Stimulated activated CD8-positive, alpha-beta memory T cell treated with anti-CD3 and anti-CD28 coated beads, Interleukin-4, amount 100 ng/mL, for 1 hour (primary cell): ENCODE results near the gene OR13J1.

ENCODE experiments used
- DNase-seq, 2 donors: peaks; one replicate each; pipeline ENCODE4 v3.0.0-alpha.2; 2020; ENCODE audit warnings: low read depth in 2 of 2, low spot score in 1 of 2

The OR13J1 gene

DNA sequence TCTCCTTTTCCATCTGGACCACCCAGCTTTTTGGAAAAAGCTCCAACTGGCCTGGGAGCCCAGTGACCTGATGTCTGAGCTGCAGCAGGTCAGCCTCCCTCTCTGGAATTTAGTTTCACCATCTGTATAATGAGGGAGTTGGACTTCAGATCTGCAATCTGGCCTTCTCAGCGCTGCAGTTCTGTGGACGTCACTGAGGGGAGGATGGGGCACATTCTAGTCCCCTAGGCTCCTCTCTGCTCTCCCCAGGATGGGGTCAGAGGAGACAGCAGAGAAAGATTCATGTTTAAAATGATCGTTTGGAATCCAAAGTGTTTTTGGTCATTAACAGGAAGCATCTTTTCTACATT lies 10.2 kb downstream of the OR13J1 start:
- no peak for DNase-seq

- no peak for DNase-seq
These were observed 10.8 kb downstream of the OR13J1 start for GRCh38 chr9:35859310-35859989.

DNA sequence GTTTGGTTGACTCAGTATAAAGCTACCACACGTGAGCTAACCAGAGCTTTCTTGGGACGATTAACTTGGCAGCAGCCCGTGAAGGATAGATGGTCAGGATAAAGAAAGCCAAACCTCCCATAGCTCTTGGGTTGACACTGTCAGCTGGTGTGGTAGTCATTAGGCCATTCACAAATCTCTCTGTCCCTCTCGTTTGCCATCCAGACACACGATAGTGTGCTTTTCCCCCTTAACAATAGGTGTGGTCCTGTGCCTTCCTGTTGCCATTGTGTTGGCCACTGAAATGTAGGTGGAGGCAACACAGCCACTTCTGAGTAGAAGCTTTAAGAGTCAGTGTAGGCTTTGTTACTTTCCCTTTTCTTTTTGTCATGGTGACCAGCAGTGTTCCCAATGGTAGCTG lies 11.7 kb downstream of the OR13J1 start:
- DNase-seq: no peak

DNA sequence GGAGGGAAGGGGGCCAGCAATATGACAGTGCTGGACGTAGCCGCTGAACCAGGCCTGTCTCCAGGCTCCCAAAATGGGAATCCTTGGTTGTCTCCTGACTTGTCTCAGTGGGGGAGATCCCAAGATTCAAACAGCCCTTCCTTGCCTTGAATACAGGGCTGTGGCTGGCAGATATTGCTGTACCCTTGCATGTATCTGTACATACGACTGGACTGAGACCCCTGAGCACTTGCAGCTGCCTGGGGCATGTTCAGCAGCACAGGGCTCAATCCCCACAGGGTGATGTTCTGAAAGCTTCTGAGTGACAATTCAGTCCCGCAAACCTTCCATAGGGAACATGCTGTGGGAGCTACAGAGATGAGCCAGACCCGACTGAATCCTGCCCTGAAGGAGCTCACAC lies 13.3 kb downstream of the OR13J1 start:
- DNase-seq: no peak

DNA sequence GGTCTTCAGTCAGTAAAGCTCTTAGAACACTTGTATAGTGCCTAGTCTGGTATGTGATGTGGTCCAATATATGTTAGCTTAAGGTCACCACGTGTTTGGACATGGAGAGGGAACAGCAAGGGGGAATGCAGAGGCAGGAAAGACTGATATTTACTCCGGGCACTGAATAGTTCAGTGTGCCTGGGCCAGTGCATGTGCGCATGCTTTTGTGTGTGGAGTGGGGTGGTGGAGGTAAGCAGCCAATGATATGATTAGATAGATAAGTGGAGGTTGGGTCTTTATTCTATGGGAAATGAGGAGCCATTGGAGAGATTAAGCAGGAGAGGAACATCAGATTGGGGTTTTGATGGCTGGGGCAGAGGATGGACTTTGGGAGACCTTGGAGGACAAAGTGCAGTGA lies 14.0 kb downstream of the OR13J1 start:
- no peak for DNase-seq

GRCh38 chr9:35854091-35854762 lies 16.0 kb downstream of the OR13J1 start:
- no peak for DNase-seq

DNA sequence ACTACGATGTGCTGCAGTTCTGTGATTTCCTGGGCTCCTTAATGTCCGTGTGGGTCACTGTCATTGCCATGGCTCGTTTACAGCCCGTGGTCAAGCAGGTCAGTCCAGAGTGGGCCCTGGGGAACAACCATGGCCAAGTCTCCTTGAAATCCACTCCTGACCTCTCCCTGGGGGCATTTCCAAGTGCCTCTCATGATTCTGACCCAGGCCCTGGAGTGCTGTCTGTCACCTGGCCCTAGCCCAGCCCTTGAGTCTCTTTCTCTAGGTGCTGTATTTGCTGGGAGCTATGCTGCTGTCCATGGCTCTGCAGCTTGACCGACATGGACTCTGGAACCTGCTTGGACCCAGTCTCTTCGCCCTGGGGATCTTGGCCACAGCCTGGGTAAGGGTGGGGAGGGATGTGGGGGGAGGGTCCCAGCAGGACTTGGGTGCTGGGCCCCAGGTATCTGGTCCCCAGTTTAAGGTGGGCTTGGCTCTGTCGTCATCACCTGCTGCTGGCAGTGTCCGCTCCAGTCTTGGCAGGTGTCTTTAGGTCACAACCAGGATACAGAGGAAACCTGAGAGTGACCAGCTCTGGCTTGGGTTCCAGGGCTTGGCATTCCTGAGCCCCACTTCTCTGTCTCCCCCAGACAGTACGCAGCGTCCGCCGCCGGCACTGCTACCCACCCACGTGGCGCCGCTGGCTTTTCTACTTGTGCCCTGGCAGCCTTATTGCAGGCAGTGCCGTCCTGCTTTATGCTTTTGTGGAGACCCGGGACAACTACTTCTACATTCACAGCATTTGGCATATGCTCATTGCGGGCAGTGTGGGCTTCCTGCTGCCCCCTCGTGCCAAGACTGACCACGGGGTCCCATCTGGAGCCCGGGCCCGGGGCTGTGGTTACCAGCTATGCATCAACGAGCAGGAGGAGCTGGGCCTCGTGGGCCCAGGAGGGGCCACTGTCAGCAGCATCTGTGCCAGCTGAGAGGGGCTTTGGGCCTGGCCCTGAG lies 17.0 kb downstream of the OR13J1 start:
- DNase-seq: no peak

GRCh38 chr9:35852267-35852815 lies 17.9 kb downstream of the OR13J1 start:
- DNase-seq: no peak

- no peak for DNase-seq
These were observed 22.2 kb downstream of the OR13J1 start for GRCh38 chr9:35847792-35848572.

GRCh38 chr9:35845824-35846771 lies 24.1 kb downstream of the OR13J1 start:
- DNase-seq: no peak

GRCh38 chr9:35844628-35845270 lies 25.5 kb downstream of the OR13J1 start:
- no peak for DNase-seq

DNA sequence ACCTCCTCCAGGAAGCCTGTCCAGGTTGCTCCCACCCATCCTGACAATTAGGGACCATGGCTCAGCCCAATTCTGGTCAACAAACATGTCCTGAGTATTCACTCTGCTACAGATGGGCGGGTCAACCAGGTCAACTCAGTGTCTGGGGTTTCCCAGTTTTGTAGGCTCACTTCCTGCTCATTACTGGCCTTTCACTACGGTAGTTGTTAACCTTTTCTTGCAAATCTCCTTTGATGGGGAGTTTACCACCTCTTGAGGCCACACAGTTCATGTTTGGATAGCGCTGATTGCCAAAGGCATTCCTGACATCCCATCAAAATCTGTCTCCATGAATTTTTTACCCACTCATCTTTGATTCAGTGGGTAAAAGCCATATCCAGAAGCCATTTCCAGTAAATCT lies 27.4 kb downstream of the OR13J1 start:
- DNase-seq: no peak

- no peak for DNase-seq
These were observed 28.0 kb downstream of the OR13J1 start for GRCh38 chr9:35842020-35842745.

DNA sequence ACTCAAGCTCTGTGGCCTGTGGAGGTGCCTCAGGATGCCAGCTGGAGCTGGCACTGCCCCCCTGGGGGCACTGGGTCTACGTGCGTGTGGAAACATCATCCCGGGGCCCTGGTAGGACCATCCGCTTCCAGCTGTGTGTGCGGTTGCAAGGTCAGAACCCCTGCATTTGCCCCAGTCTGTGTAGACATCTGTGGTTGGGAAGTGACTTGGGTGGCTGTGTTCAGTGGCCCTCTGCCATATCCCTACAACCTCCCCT lies 28.6 kb downstream of the OR13J1 start:
- no peak for DNase-seq

GRCh38 chr9:35840881-35841644 lies 29.1 kb downstream of the OR13J1 start:
- no peak for DNase-seq

DNA sequence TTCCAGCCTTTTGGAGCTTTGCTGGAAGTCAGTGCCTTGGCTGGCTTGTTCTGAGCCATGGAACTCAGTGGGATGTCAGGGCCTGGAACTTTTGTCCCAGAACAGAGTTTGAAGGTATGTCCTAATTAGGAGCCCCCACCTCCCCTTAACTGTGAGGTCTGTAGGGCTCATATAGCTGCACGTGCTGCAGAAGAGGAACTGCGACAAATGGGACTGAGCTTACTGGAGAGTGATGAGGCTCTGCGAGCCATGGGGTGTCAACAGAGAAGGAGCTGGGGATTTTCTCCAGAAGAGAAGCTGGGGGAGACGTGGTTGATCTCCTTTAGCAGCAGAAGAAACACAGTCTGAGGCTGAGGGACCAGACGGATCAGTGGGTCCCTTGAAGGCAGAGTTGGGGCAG lies 30.3 kb downstream of the OR13J1 start:
- no peak for DNase-seq

- DNase-seq: no peak
These were observed 33.6 kb downstream of the OR13J1 start for GRCh38 chr9:35836595-35836994.

GRCh38 chr9:35835766-35836165 lies 34.4 kb downstream of the OR13J1 start:
- no peak for DNase-seq
